ENCODE data around the gene NAPG. TPM values are rescaled to one million over a fixed set of nuclear protein-coding genes. Genes with fewer than 3 reads are reported as not detected.
"Not testable (repeated sequence)": the region's sequence is repeated elsewhere in the genome, so short reads cannot be mapped to it uniquely, and the experiment has no call there.

Gene NAPG
- total RNA-seq, 1 donor from 2014 or later: 26.0 TPM

GRCh38 chr18:10564975-10565773 is 39.3 kb downstream of the NAPG start:
- no peak for DNase-seq (ENCODE audit: extremely low spot score in 2 of 2)
- H3K9me3 ChIP-seq: no peaks in the 10 kb centered on the region
- no peaks in the 10 kb centered on the region for H3K27me3 ChIP-seq
- no peak overlapping the region for H3K4me3 ChIP-seq
- intact Hi-C loops (cut with DNase I): loop anchor here (5.0 kb wide), 1 partner anchor 582 kb away; the partner anchor contains the start of gene PIEZO2
- H3K4me1 ChIP-seq: peaks cover 6% of the 10 kb centered on the region
- no peaks in the 10 kb centered on the region for H3K36me3 ChIP-seq
- no peak overlapping the region for H3K27ac ChIP-seq
- TF ChIP-seq, protein P1, sequence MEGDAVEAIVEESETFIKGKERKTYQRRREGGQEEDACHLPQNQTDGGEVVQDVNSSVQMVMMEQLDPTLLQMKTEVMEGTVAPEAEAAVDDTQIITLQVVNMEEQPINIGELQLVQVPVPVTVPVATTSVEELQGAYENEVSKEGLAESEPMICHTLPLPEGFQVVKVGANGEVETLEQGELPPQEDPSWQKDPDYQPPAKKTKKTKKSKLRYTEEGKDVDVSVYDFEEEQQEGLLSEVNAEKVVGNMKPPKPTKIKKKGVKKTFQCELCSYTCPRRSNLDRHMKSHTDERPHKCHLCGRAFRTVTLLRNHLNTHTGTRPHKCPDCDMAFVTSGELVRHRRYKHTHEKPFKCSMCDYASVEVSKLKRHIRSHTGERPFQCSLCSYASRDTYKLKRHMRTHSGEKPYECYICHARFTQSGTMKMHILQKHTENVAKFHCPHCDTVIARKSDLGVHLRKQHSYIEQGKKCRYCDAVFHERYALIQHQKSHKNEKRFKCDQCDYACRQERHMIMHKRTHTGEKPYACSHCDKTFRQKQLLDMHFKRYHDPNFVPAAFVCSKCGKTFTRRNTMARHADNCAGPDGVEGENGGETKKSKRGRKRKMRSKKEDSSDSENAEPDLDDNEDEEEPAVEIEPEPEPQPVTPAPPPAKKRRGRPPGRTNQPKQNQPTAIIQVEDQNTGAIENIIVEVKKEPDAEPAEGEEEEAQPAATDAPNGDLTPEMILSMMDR (IDR thresholded peaks at IDR 0.05): no peak
- TF ChIP-seq POLR2AphosphoS5 (IDR thresholded peaks at IDR 0.05; ENCODE audit: insufficient read depth in 1 of 2, low read depth in 1 of 2): no peak
- TF ChIP-seq POLR2A (IDR thresholded peaks at IDR 0.05): no peak

DNA sequence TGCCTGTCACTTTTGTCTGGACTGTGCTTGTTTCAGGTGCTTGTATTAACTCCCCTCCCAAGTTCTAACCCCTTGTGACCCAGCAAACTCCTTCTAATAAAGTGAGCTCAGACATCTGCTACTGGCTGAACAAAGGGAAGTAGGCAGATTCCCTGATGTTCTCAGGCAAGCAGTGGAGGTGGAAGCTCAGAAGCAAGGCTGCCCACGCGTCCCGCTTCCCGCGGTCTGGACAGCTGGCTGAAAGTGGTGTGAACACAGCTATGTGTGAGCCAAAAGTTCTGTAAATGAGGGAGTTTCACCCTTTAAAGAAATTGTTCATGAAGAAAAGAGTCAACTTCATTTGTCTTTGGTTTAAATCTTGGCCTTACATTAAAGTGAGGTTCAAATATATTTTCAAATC is 40.0 kb downstream of the NAPG start:
- TF ChIP-seq POLR2AphosphoS5 (IDR thresholded peaks at IDR 0.05; ENCODE audit: insufficient read depth in 1 of 2, low read depth in 1 of 2): no peak
- no peak for TF ChIP-seq POLR2A (IDR thresholded peaks at IDR 0.05)
- TF ChIP-seq, protein P1 (IDR thresholded peaks at IDR 0.05): no peak

GRCh38 chr18:10566390-10566789 is 40.6 kb downstream of the NAPG start:
- Histone ChIP-seq H3K36me3 (no peaks in the 10 kb centered on the region), H3K4me1 (no peaks in the 10 kb centered on the region), H3K4me3 (no peak overlapping the region), H3K27me3 (no peaks in the 10 kb centered on the region), H3K27ac (no peak overlapping the region), H3K9me3 (no peaks in the 10 kb centered on the region)
- DNase-seq (ENCODE audit: extremely low spot score in 2 of 2): no peak
- TF ChIP-seq POLR2A (IDR thresholded peaks at IDR 0.05) (no peak), POLR2AphosphoS5 (IDR thresholded peaks at IDR 0.05; ENCODE audit: insufficient read depth in 1 of 2, low read depth in 1 of 2) (no peak)
- TF ChIP-seq, protein P1 (IDR thresholded peaks at IDR 0.05): no peak
- intact Hi-C loops (cut with DNase I): no loop called here

More for the DNA sequence above, 40.0 kb downstream of the NAPG start:
- no peaks in the 10 kb centered on the region for H3K9me3 ChIP-seq
- no peaks in the 10 kb centered on the region for H3K27me3 ChIP-seq
- intact Hi-C loops (cut with DNase I): no loop called here
- no peaks in the 10 kb centered on the region for H3K4me1 ChIP-seq
- no peak overlapping the region for H3K4me3 ChIP-seq
- no peak for DNase-seq (ENCODE audit: extremely low spot score in 2 of 2)
- H3K36me3 ChIP-seq: no peaks in the 10 kb centered on the region
- no peak overlapping the region for H3K27ac ChIP-seq

DNA sequence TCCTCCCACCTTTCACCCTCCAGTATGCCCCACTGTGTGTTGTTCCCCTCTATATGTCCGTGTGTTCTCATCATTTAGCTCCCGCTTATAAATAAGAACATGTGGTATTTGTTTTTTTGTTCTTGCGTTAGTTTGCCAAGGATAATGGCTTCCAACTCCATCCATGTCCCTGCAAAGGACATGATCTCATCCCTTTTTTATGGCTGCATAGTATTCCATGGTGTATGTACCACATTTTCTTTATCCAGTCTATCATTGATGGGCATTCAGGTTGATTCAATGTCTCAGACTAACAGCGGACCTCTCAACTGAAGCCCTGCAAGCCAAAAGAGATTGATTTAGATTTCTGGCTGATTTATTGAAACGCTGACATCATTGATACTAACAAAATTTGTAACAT is 44.1 kb downstream of the NAPG start:
- H3K27ac ChIP-seq; H3K36me3 ChIP-seq; intact Hi-C loops (cut with DNase I); H3K9me3 ChIP-seq; H3K4me3 ChIP-seq; DNase-seq (ENCODE audit: extremely low spot score in 2 of 2); H3K4me1 ChIP-seq; H3K27me3 ChIP-seq: not testable (repeated sequence)

DNA sequence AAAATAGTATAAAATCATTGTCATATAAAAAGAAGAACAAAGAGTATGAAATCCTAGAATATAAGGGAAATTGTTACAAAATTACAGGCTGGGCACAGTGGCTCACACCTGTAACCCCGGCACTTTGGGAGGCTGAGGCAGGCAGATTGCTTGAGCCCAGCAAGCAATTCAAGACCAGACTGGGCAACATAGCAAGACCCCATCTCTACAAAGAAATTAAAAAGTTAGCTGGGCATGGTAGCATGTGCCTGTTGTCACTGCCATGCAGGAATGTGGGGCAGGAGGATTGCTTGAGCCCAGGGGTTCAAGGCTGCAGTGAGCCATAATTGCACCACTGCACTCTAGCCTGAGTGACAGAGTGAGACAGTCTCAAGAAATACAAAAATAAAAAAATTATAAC is 44.8 kb downstream of the NAPG start:
- DNase-seq (ENCODE audit: extremely low spot score in 2 of 2): peak in 1 of 2 donors; percentile 52
- no peaks in the 10 kb centered on the region for H3K36me3 ChIP-seq
- no peaks in the 10 kb centered on the region for H3K9me3 ChIP-seq
- TF ChIP-seq, protein P1 (IDR thresholded peaks at IDR 0.05): no peak
- no peak for TF ChIP-seq POLR2A (IDR thresholded peaks at IDR 0.05)
- TF ChIP-seq POLR2AphosphoS5 (IDR thresholded peaks at IDR 0.05; ENCODE audit: insufficient read depth in 1 of 2, low read depth in 1 of 2): no peak
- H3K4me1 ChIP-seq: no peaks in the 10 kb centered on the region
- no peak overlapping the region for H3K27ac ChIP-seq
- H3K27me3 ChIP-seq: no peaks in the 10 kb centered on the region
- intact Hi-C loops (cut with DNase I): no loop called here
- H3K4me3 ChIP-seq: no peak overlapping the region
